ENCODE results near the gene DOK7. TPM values are rescaled to one million over a fixed set of nuclear protein-coding genes. Genes with fewer than 3 reads are reported as not detected.

Gene DOK7
- total and polyA plus RNA-seq, 12 donors, result 30.3 to 89.7 (median 39.0) TPM

DNA sequence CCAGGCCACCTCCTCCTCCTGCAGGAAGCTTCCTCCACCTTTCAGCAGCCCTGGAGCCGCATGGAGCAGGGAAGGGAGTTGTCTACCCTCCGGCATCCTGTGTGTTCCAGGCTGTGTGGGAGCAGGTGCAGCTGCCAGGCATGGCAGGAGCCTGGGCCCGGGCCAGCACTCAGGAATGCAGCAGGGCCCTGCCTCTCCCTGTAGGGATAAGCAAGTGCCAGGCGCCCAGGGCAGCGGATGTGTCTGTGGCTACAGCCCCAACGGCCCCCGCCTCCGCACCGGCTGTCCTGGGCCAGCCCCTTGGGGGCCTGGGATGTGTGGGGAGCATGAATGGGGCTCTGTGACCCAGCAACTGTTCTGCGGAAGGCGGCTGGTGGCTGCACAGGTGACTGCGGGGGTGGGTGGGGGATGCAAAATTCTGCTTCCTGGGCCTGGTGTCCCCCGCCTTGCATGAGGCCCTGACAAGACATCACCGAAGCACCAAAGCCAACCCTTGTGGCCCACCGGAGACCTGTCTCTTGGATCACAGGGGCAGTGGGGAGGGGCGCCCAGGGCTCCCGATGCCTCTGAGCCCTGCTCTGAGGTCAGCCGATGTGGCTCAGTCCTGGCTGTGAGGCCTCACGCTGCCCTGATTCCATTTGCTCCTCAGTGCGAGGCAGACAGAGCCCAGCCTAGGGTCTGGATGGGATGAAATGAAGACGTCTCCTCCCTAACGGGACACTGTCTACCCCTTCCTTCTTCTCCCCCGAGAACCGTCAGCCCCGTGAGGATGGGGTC lies 1.4 kb upstream of the DOK7 start:
- Histone ChIP-seq H3K27ac (peak overlapping the region; percentile 14 to 98 (median 91)), H3K4me3 (no peak overlapping the region), H3K36me3 (no peaks in the 10 kb centered on the region), H3K4me1 (peaks cover 3 to 48% (median 15%) of the 10 kb centered on the region in 9 donors), H3K9me3 (peaks cover 0 to 2% (median 0%) of the 10 kb centered on the region in 11 donors), H3K27me3 (peaks cover 0 to 49% (median 30%) of the 10 kb centered on the region in 7 donors)
- TF ChIP-seq, protein P1, sequence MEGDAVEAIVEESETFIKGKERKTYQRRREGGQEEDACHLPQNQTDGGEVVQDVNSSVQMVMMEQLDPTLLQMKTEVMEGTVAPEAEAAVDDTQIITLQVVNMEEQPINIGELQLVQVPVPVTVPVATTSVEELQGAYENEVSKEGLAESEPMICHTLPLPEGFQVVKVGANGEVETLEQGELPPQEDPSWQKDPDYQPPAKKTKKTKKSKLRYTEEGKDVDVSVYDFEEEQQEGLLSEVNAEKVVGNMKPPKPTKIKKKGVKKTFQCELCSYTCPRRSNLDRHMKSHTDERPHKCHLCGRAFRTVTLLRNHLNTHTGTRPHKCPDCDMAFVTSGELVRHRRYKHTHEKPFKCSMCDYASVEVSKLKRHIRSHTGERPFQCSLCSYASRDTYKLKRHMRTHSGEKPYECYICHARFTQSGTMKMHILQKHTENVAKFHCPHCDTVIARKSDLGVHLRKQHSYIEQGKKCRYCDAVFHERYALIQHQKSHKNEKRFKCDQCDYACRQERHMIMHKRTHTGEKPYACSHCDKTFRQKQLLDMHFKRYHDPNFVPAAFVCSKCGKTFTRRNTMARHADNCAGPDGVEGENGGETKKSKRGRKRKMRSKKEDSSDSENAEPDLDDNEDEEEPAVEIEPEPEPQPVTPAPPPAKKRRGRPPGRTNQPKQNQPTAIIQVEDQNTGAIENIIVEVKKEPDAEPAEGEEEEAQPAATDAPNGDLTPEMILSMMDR (IDR thresholded peaks at IDR 0.05), result no peak
- 50 to 51% methylated on average over 25 of the region's 25 CpGs for WGBS, 2 donors
- DNase-seq (peak; percentile 74 to 81), ATAC-seq (peak; percentile 61 to 88 (median 79))
- intact Hi-C loops (cut with DNase I), result loop anchor here in 1 of 10 donors (1.0 kb wide), 1 partner anchor 23 kb away; no protein-coding TSS in a partner anchor

DNA sequence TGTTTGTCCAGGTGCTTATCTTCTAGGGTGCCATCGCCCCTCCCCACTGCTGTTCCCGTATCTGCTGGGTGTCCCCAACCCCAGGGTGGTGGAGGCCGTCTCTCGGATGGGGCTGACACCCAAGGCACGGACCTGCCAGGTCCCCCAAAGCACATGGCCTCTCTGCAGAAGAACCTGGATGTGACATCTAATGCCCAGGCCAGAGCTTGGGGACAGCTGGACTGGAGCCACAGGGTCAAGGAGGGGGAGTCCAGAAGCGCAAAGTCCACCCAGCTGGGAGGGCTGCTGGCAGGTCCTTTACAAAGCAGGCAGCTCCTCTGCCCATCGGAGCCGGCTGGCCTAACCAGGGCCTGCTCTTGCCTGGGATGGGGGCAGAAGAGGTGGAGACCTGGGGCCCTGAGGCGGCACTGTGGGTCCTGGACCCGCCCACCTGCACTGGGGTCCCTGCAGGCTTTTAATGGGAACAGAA lies 751 bp upstream of the DOK7 start:
- H3K27me3 ChIP-seq, result peaks cover 0 to 49% (median 30%) of the 10 kb centered on the region in 7 donors
- DNase-seq (peak in 1 of 2 donors; percentile 18), ATAC-seq (no peak)
- TF ChIP-seq, protein P1 (IDR thresholded peaks at IDR 0.05), result no peak
- WGBS, 2 donors, result 62 to 64% methylated on average over 10 of the region's 10 CpGs
- H3K9me3 ChIP-seq, result no peaks in the 10 kb centered on the region
- intact Hi-C loops (cut with DNase I), result no loop called here
- H3K4me1 ChIP-seq, result peaks cover 5 to 54% (median 16%) of the 10 kb centered on the region in 9 donors
- H3K27ac ChIP-seq, result peak overlapping the region in 9 of 10 donors; percentile 53 to 98 (median 92)
- H3K36me3 ChIP-seq, result no peaks in the 10 kb centered on the region
- peak overlapping the region in 1 of 10 donors; percentile 75 for H3K4me3 ChIP-seq

DNA sequence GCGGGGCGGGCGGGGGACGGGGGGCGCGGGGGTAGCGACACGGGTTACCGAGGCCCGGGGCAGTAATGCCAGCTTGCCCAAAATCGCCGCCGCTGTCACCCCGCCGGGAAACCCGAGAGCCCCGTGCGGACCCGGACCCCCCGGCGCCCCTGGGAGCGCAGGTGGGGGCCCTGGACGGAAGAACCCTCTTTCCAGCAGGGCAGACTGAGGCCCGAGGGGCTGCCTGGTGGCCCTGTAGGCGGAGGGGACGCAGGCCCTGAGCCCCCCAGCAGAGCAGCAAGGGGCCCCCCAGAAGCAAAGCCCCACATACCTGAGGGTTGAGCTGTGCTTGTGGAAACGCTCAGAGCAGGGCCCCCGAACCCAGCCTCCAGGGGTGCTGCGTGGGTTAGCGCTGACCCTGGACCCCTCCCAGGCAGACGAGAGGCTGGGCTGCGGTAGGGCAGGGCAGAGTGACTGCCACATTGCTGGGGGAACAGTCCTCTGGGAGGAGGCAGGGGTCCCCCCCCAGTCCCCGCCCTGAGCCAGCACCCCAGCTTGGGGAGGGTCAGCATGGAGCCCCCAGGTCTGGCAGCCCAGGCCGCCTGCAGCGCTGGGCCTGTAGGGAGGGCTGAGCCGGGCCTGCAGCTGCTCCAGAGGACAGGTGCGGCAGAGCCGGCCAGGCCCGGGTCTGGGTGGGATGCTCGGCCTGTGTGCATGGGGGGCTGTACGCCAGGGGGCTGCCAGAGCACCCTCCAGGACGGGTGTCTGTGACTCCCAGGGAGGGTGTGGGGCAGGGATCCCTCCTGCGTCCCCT lies 646 bp downstream of the DOK7 start:
- Histone ChIP-seq H3K27me3 (peaks cover 0 to 49% (median 30%) of the 10 kb centered on the region in 7 donors), H3K36me3 (no peaks in the 10 kb centered on the region), H3K9me3 (no peaks in the 10 kb centered on the region), H3K4me1 (peaks cover 5 to 66% (median 16%) of the 10 kb centered on the region in 9 donors), H3K27ac (peak overlapping the region; percentile 74 to 98 (median 91)), H3K4me3 (peak overlapping the region; percentile 49 to 75 (median 61))
- intact Hi-C loops (cut with DNase I), result no loop called here
- peak in 1 of 2 donors; percentile 14 for DNase-seq
- WGBS, 2 donors, result 32 to 34% methylated on average over 39 to 43 of the region's 43 CpGs
- ATAC-seq, result peak in 1 of 8 donors; percentile 3
- TF ChIP-seq, protein P1 (IDR thresholded peaks at IDR 0.05), result no peak

DNA sequence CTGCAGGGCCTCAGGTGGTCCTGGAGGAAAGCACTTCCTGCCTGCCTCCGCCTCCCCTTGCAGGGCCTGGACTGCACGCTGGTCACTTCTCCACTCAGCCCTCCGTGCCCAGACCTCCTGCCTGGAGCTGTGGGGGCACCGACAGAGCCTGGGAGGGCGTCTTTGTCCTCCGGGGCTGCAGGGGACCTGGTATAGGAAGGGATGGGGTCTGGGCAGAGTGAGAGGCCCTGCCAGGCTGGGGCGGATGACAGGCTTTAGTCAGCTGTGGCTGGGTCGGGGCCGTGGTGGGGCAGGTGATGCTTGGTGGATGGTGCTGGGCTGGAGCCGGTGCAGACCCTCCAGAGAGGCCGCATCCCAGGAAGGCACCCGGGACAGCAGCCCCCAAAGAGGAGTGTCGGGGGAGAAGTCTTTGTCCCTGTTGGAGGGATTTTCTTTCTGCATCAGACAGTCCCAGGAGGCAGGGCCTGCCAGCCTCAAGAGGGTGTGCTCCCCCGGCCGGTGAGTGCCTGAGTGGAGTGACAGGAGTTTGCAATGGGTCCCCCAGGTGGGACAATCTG lies 1.3 kb downstream of the DOK7 start:
- Histone ChIP-seq H3K4me1 (peaks cover 5 to 73% (median 18%) of the 10 kb centered on the region in 9 donors), H3K27me3 (peaks cover 0 to 49% (median 30%) of the 10 kb centered on the region in 7 donors), H3K36me3 (no peaks in the 10 kb centered on the region), H3K27ac (peak overlapping the region; percentile 74 to 98 (median 91)), H3K4me3 (peak overlapping the region; percentile 49 to 75 (median 61)), H3K9me3 (no peaks in the 10 kb centered on the region)
- DNase-seq (peak in 1 of 2 donors; percentile 10), ATAC-seq (no peak)
- intact Hi-C loops (cut with DNase I), result no loop called here
- TF ChIP-seq, protein P1 (IDR thresholded peaks at IDR 0.05), result no peak
- 60 to 64% methylated on average over 15 of the region's 15 CpGs for WGBS, 2 donors

All from heart right ventricle (tissue), 16 donors.